BJ (cell line): Measurements from ENCODE around the gene SNAP23. TPM values are rescaled to one million over a fixed set of nuclear protein-coding genes. Genes with fewer than 3 reads are reported as not detected.
A peak's percentile ranks its signal among the peaks of the same experiment; 100 is the strongest.

Experiments
- CTCF ChIA-PET: fragments of 350-600 bp; formaldehyde crosslinking; extraction: SDS; loops from one replicate; lab custom pipeline; 2021; ENCODE audit warnings: antibody characterized with exemption, inconsistent platforms; lab: Yijun Ruan, JAX
- POLR2A ChIA-PET: fragments of 300-600 bp; sonication (Branson Sonifier 250); formaldehyde crosslinking; extraction: SDS; loops from one replicate; lab custom pipeline; 2021; ENCODE audit warnings: antibody characterized with exemption; lab: Charles Lee
- DNase-seq: peaks from one replicate; pipeline ENCODE4 v3.0.0-alpha.2; 2011; ENCODE audit warnings: low read depth
- H3K27me3 ChIP-seq: 2 replicates; pipeline ENCODE4 v1.6.0; 2011; ENCODE audit warnings: low read length; ENCODE audit not compliant: control insufficient read depth, insufficient read depth
- H3K36me3 ChIP-seq: 2 replicates; pipeline ENCODE4 v1.5.1; 2011; ENCODE audit warnings: low read length; ENCODE audit not compliant: control insufficient read depth, insufficient read depth
- H3K4me3 ChIP-seq: 2 replicates; pipeline ENCODE4 v1.5.1; 2011; ENCODE audit warnings: low read depth, mild to moderate bottlenecking, control low read depth, low read length
- CTCF ChIP-seq: IDR thresholded peaks from 2 replicates; pipeline ENCODE4 v1.5.1; 2011; ENCODE audit warnings: low read depth, mild to moderate bottlenecking, control low read depth, inconsistent platforms, low read length, moderate library complexity; ENCODE audit not compliant: insufficient read depth
- polyA plus RNA-seq: library from polyadenylated mRNA; depleted of rRNA; stranded (reverse); fragments of >200 nt; gene quantifications from 2 replicates; pipeline ENCODE4 v1.2.3, GENCODE V29; 2011

The SNAP23 gene
- polyA plus RNA-seq, 1 experiment: 28.5 TPM

GRCh38 chr15:42523331-42523730 is 27.9 kb downstream of the SNAP23 start:
- Histone ChIP-seq H3K36me3 (no peaks in the 10 kb centered on the region; the same call in 1 of the 2 replicates), H3K4me3 (no peak overlapping the region), H3K27me3 (no peaks in the 10 kb centered on the region)
- TF ChIP-seq CTCF: no peak
- ChIA-PET CTCF (interaction anchor here (1.2 kb wide), 1 partner anchor 9 kb away, joined by 3 read pairs; no protein-coding TSS in a partner anchor), POLR2A (no interaction called here)
- DNase-seq: no peak

GRCh38 chr15:42528970-42529369 is 33.5 kb downstream of the SNAP23 start:
- no peak for DNase-seq
- CTCF ChIA-PET: interaction anchor here (1.0 to 1.1 kb wide), 2 partner anchors 16 to 122 kb away, joined by 3 read pairs; no protein-coding TSS in a partner anchor
- Histone ChIP-seq H3K27me3 (no peaks in the 10 kb centered on the region), H3K4me3 (no peak overlapping the region), H3K36me3 (no peaks in the 10 kb centered on the region; the same call in 1 of the 2 replicates)
- no peak for TF ChIP-seq CTCF
- POLR2A ChIA-PET: no interaction called here

- no peak for DNase-seq
- ChIA-PET CTCF (no interaction called here), POLR2A (no interaction called here)
- Histone ChIP-seq H3K4me3 (no peak overlapping the region), H3K36me3 (peaks cover 2% of the 10 kb centered on the region), H3K27me3 (no peaks in the 10 kb centered on the region)
- TF ChIP-seq CTCF: no peak
Observed at GRCh38 chr15:42533246-42533645, 37.8 kb downstream of the SNAP23 start.

GRCh38 chr15:42544853-42545629 is 49.6 kb downstream of the SNAP23 start:
- ChIA-PET CTCF (interaction anchor here (1.4 to 2.0 kb wide), 2 partner anchors 16 to 107 kb away, joined by 3 to 4 read pairs; no protein-coding TSS in a partner anchor), POLR2A (no interaction called here)
- Histone ChIP-seq H3K27me3 (no peaks in the 10 kb centered on the region), H3K36me3 (peaks cover 8% of the 10 kb centered on the region), H3K4me3 (no peak overlapping the region)
- no peak for DNase-seq
- TF ChIP-seq CTCF: no peak

GRCh38 chr15:42547918-42548248 is 52.4 kb downstream of the SNAP23 start:
- peak; percentile 7 for DNase-seq
- peak overlapping the region; percentile 81 for H3K4me3 ChIP-seq
- ChIA-PET CTCF (interaction anchor here (0.8 to 1.6 kb wide), 3 partner anchors 98 to 104 kb away, joined by 3 to 5 read pairs (median 4); no protein-coding TSS in a partner anchor), POLR2A (interaction anchor here (0.6 kb wide), 1 partner anchor 17 kb away, joined by 11 read pairs; no protein-coding TSS in a partner anchor)
- H3K27me3 ChIP-seq: no peaks in the 10 kb centered on the region
- no peak for TF ChIP-seq CTCF
- H3K36me3 ChIP-seq: peaks cover 6% of the 10 kb centered on the region
